Stimulated activated CD4-positive, alpha-beta T cell treated with anti-CD3 and anti-CD28 coated beads, TNF-alpha, amount 100 ng/mL, for 48 hours (primary cell): ENCODE measurements around the gene KTI12.
"Not testable (repeated sequence)": the region's sequence is repeated elsewhere in the genome, so short reads cannot be mapped to it uniquely, and the experiment has no call there.

ENCODE experiments used
- DNase-seq, 3 donors: peaks; one replicate each; pipeline ENCODE4 v3.0.0-alpha.2; 2020; ENCODE audit warnings: low read depth in 3 of 3

Gene KTI12

GRCh38 chr1:52033190-52034049, at the start of gene KTI12:
KTI12 (minus strand) TSS chr1:52033810; CDS start chr1:52033761, 49 bp downstream.
- peak; percentile 75 to 80 (median 76) for DNase-seq

DNA sequence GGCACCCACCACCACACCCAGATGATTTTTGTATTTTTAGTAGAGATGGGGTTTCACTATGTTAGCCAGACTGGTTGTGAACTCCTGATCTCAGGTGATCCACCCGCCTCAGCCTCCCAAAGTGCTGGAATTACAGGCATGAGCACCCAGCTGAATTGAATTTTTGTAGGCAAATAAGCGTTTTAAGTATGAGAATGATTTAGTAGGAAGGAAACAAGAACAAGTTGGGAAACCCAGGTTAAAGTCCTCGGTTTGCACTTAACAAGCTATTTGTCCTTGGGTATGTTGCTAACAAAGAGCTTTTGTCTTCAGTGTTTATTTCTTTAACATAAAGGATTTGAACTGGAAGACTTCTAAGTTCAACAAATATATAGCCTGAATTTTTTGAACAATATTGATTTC, 46.4 kb upstream of the KTI12 start:
- DNase-seq: no peak

DNA sequence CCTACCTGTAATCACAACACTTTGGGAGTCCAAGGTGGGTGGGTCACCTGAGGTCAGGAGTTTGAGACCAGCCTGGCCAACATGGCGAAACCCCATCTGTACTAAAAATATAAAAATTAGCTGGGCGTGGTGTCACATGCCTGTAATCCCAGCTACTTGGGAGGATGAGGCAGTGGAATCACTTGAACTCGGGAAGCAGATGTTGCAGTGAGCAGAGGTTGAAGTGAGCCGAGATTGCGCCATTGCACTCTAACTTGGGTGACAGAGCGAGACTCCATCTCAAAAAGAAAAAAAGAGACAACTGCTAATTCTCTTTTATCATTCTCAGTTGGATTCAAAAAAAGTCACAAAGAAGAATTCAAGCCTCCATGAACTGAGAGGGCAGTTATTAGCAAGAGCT, 43.7 kb upstream of the KTI12 start:
- not testable (repeated sequence) for DNase-seq

- no peak for DNase-seq
These were observed 38.7 kb upstream of the KTI12 start for GRCh38 chr1:52072291-52072690.

GRCh38 chr1:52070704-52071103, 37.1 kb upstream of the KTI12 start:
- DNase-seq: no peak

DNA sequence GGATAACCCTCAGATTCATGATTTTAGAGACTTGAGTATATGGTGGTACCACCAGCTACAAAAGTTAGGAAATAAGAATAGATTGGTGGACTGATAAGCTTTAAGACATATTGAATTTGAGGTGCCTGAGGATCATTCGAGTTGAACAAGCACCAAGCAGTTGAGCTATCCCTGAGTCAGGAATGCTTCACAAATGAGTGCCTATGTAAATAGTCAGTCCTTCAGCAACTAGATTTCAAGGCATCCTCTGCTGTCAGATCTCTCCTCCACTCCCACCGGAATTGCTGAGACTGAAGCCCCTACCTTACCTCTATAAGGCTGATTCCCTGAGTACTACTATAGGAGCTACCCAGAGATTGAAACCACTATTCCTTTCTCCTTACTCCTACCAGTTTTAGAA, 29.6 kb upstream of the KTI12 start:
- no peak for DNase-seq

GRCh38 chr1:52060822-52061221, 27.2 kb upstream of the KTI12 start:
- no peak for DNase-seq

GRCh38 chr1:52059888-52060287, 26.3 kb upstream of the KTI12 start:
- no peak for DNase-seq

DNA sequence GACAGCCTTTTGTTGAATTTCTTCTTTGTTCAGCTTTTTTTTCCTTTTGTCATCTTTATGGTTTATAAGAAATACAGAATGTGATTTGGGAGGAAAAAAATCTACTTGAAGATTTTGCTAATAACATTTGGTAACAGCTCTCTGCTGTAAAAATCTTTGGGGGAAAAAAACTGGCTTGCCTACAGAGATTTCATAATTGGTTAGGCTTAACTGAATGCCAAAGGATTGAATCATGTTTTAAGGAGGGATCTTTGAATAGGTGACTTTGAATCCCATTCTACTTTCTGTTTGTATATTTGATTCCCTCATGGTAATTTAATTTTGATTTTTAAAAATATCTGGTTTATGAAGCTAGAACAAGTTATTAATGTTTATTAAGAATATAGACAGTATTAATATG, 25.7 kb upstream of the KTI12 start:
- no peak for DNase-seq

DNA sequence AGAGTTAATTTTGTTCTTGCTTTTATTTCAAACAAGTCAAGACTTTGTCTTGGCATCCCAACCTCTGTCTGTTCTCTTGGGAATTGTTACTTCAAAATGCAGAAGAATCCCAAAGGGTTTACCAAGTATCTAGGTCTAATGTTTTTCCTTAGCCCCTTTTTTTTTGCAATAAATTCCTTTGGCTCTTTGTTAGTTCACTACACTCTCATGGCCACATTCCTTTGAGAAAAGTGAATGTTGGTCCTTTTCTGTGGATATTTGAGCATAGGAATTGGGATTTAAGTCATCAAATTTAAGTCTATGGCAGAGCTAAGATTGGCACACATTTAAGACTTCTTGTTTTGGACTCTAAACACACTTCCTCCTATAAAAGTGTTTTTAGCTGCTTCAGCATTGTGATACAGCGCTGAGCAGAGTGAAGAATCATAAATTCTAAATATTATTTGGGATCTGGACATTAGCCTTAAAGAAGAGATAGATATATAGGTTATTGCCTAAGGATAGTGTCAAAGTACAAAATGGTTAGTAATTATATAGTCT, 24.3 kb upstream of the KTI12 start:
- no peak for DNase-seq

- DNase-seq: no peak
These were observed 23.6 kb upstream of the KTI12 start for GRCh38 chr1:52057255-52057654.

DNA sequence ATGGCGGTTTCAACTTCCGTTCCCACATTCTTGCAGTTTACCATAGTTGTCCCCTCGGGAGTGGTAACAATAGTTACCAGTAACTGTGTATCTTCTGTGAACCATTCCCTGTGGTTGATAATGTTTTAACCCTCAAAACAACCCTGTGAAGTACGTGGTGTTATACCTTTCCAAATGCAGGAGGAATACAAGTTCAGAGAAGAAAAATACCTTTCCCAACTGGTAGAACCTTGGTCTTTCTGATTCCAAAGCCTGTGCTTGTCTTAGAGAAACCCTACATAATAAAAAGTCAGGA, 23.3 kb upstream of the KTI12 start:
- DNase-seq: no peak

GRCh38 chr1:52056163-52056936, 22.7 kb upstream of the KTI12 start, which contains the start of gene BTF3L4:
BTF3L4 (plus strand) TSS chr1:52056295; CDS start chr1:52059848, 3,553 bp downstream.
- DNase-seq: peak; percentile 83 to 95 (median 92)

DNA sequence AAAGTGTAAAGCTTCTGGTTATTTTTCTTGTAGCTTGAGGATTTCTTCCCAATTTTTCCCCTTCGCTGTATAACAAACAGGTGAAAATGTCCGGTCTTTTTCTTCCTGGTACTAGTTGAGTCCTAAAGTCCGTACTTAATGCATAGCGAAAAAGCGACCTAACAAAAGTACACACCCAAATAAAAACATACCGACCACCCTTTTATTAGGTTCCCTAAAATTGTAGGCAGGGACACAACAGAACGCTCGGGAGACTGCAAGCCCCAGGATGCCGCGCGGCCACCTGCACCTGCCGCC, 22.2 kb upstream of the KTI12 start:
- DNase-seq: no peak

- peak in 2 of 3 donors; percentile 46 to 47 for DNase-seq
These were observed 21.7 kb upstream of the KTI12 start, which contains the start of gene TXNDC12 for GRCh38 chr1:52055066-52055865. TXNDC12 (minus strand) TSS chr1:52055191; CDS start chr1:52055096, 95 bp downstream.

DNA sequence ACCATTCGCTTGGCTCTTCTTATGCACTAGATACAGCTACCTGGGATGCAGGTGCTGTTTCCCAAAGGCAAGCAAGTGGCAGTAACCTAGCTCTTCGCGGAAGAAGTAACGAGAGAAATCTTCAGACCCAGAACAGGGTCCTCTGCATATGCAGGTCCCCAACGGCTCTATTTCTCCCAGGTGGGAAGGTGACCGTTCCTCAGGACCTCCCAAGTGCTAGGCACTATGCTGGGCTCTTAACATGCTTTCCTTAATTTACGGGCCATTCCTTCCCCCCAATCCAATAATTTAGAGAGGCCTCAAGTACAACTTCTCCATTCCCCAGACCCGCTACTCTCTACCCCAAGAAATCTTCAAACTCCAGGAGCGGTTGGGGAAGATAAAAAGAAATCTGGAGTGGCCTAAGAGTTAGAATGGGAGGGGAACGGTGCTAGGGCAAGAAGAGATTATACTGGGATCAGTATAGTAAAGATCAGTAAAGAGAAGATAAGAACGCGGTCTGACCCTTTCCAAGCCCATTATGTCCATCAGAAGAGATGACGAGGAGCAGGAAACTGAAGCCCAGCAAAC, 21.0 kb upstream of the KTI12 start:
- no peak for DNase-seq

- DNase-seq: no peak
These were observed 20.3 kb upstream of the KTI12 start for GRCh38 chr1:52053862-52054261.

DNA sequence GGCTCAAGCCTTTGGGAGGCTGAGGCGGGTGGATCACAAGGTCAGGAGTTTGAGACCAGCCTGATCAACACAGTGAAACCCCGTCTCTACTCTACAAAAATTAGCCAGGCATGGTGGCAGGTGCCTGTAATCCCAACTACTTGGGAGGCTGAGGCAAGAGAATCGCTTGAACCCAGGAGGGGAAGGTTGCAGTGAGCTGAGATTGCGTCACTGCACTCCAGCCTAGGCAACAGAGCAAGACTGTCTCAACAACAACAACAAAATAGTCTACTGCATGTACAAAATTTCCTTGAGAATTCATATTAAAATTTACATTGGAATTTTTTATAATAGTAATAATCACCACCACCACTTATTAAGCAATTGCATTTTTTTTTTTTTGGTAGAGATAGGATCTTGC, 15.7 kb upstream of the KTI12 start:
- DNase-seq: not testable (repeated sequence)

DNA sequence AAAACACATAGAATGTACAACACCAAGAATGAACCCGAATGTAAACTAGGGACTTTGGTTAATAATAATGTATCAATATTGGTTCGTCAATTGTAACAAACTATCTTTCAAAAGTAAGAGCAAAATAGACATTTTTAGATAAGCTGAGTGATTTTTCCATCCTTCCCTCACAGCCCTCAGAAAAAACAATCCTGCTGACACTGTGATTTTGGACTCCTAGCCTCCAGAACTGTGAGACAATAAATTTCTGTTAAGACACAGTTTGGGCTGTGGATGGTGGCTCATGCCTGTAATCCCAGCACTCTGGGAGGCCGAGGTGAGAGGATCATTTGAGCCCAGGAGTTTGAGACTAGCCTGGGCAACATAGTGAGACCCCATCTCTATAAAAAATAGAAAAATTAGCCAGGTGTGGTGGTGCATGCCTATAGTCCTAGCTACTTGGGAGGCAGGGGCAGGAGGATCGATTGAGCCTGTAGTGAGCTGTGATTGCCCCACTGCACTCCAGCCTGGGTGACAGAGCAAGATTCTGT, 12.1 kb upstream of the KTI12 start:
- DNase-seq: not testable (repeated sequence)

DNA sequence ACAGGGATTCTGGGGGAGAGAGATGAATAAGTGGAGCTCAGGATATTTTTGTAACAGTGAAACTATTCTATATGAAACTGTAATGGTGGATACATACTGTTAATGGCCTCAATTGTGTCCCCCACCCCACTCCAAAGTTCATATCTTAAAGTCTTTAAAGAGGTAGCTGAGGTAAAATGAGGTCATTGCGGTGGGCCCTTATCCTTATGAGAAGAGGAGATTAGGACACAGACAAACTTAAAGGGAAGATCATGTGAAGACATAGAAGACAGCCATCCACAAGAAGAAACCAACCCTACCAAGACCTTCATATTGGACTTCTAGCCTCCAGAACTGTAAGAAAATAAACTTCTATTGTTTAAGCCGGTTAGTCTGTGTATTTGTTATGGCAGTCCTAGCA, 11.6 kb upstream of the KTI12 start:
- no peak for DNase-seq

- no peak for DNase-seq
These were observed 8.1 kb upstream of the KTI12 start for GRCh38 chr1:52041551-52042185.
